IMR-90 (cell line): ENCODE measurements around the gene GNPTG. TPM values are rescaled to one million over a fixed set of nuclear protein-coding genes. Genes with fewer than 3 reads are reported as not detected.

Experiments
- ATAC-seq: fragments of 200-7000 bp; cut with Tn5 transposase; 2 replicates; pipeline ENCODE4 v1.9.1; 2020; ENCODE audit warnings: low read depth, mild to moderate bottlenecking, moderate library complexity
- BruUV-seq: library from RNA; stranded (reverse); fragments of 400-500 nt; replicated peaks from 2 replicates; lab custom pipeline; 2021; lab: Mats Ljungman, UMichigan
- CTCF ChIA-PET: fragments of 300-600 bp; formaldehyde crosslinking; extraction: SDS; loops from one replicate; lab custom pipeline; 2021; ENCODE audit warnings: antibody characterized with exemption; lab: Yijun Ruan, JAX
- POLR2A ChIA-PET: fragments of 300-600 bp; sonication (Branson Sonifier 250); formaldehyde crosslinking; loops from one replicate; lab custom pipeline; 2022; ENCODE audit warnings: antibody characterized with exemption; ENCODE audit not compliant: unreplicated experiment; lab: Charles Lee
- DNase-seq: peaks from one replicate; pipeline ENCODE4 v3.0.0; 2013
- H2AFZ ChIP-seq: replicated peaks from 2 replicates; pipeline ENCODE3; 2013; ENCODE audit warnings: low read length, mild to moderate bottlenecking; ENCODE audit not compliant: poor library complexity
- H2AK5ac ChIP-seq: 2 replicates; pipeline ENCODE4 v1.6.1; 2013; ENCODE audit warnings: low read depth, low read length, inconsistent platforms
- H2AK9ac ChIP-seq: replicated peaks from 2 replicates; pipeline ENCODE3; 2013; ENCODE audit warnings: mild to moderate bottlenecking, low read depth, low read length, moderate library complexity; ENCODE audit not compliant: poor library complexity
- H2BK120ac ChIP-seq: 2 replicates; pipeline ENCODE4 v1.6.1; 2013; ENCODE audit warnings: low read depth, low read length, inconsistent platforms
- H2BK15ac ChIP-seq: 3 replicates; pipeline ENCODE4 v1.6.1; 2013; ENCODE audit warnings: low read depth, low read length, inconsistent platforms
- H2BK20ac ChIP-seq: 2 replicates; pipeline ENCODE4 v1.6.1; 2013; ENCODE audit warnings: low read depth, mild to moderate bottlenecking, inconsistent platforms, low read length, moderate library complexity
- H2BK5ac ChIP-seq: 2 replicates; pipeline ENCODE4 v1.6.1; 2013; ENCODE audit warnings: mild to moderate bottlenecking, low read depth, low read length, inconsistent platforms; ENCODE audit not compliant: poor library complexity, severe bottlenecking
- H3K14ac ChIP-seq: replicated peaks from 2 replicates; pipeline ENCODE4 v1.6.1; 2013; ENCODE audit warnings: low read depth, low read length, inconsistent platforms
- H3K18ac ChIP-seq: 2 replicates; pipeline ENCODE4 v1.6.1; 2013; ENCODE audit warnings: low read depth, low read length, control low read depth
- H3K23ac ChIP-seq: 2 replicates; pipeline ENCODE4 v1.6.1; 2013; ENCODE audit warnings: low read depth, low read length, inconsistent platforms
- H3K27ac ChIP-seq: 2 replicates; pipeline ENCODE4 v1.5.1; 2013; ENCODE audit warnings: mild to moderate bottlenecking, control low read depth, low read length; ENCODE audit not compliant: insufficient read depth
- H3K27me3 ChIP-seq: 2 replicates; pipeline ENCODE4 v1.6.1; 2013; ENCODE audit warnings: low read length; ENCODE audit not compliant: control insufficient read depth, insufficient read depth
- H3K36me3 ChIP-seq: 2 replicates; pipeline ENCODE4 v1.6.1; 2013; ENCODE audit warnings: low read length, mixed read lengths; ENCODE audit not compliant: control insufficient read depth, insufficient read depth
- H3K4ac ChIP-seq: 2 replicates; pipeline ENCODE4 v1.6.1; 2013; ENCODE audit warnings: low read depth, low read length, inconsistent platforms
- H3K4me1 ChIP-seq: 2 replicates; pipeline ENCODE4 v1.6.1; 2013; ENCODE audit warnings: low read length, mixed read lengths; ENCODE audit not compliant: control insufficient read depth, insufficient read depth
- H3K4me2 ChIP-seq: 2 replicates; pipeline ENCODE4 v1.6.1; 2013; ENCODE audit warnings: low read depth, mild to moderate bottlenecking, control low read depth, low read length, moderate library complexity
- H3K4me3 ChIP-seq: 2 replicates; pipeline ENCODE4 v1.5.1; 2013; ENCODE audit warnings: low read depth, mild to moderate bottlenecking, control low read depth, low read length, moderate library complexity; ENCODE audit not compliant: insufficient read depth
- H3K56ac ChIP-seq: 2 replicates; pipeline ENCODE4 v1.6.1; 2013; ENCODE audit warnings: low read length, inconsistent platforms; ENCODE audit not compliant: insufficient read depth; ENCODE audit errors: extremely low read depth
- H3K79me1 ChIP-seq, 2 experiments: 2 replicates each; pipeline ENCODE4 v1.6.1; 2013; ENCODE audit warnings: low read length in 2 of 2, inconsistent platforms in 1 of 2, low read depth in 1 of 2
- H3K9ac ChIP-seq: 2 replicates; pipeline ENCODE4 v1.6.1; 2013; ENCODE audit warnings: low read depth, low read length, control low read depth
- H3K9me1 ChIP-seq: 2 replicates; pipeline ENCODE4 v1.6.1; 2013; ENCODE audit warnings: low read length, inconsistent platforms; ENCODE audit not compliant: insufficient read depth
- H3K9me3 ChIP-seq: 2 replicates; pipeline ENCODE4 v1.6.1; 2013; ENCODE audit warnings: low read length; ENCODE audit not compliant: control insufficient read depth, insufficient read depth
- H4K20me1 ChIP-seq: 2 replicates; pipeline ENCODE4 v1.6.1; 2013; ENCODE audit warnings: low read length, inconsistent platforms; ENCODE audit not compliant: insufficient read depth
- H4K5ac ChIP-seq: 2 replicates; pipeline ENCODE4 v1.6.1; 2013; ENCODE audit warnings: mild to moderate bottlenecking, low read depth, low read length, control low read depth
- H4K8ac ChIP-seq, 2 experiments: 2 replicates each; pipeline ENCODE4 v1.6.1; 2013; ENCODE audit warnings: low read depth in 2 of 2, low read length in 2 of 2, control low read depth in 1 of 2, inconsistent platforms in 1 of 2
- H4K91ac ChIP-seq: 2 replicates; pipeline ENCODE4 v1.6.1; 2013; ENCODE audit warnings: low read depth, low read length, inconsistent platforms; ENCODE audit not compliant: insufficient read depth
- BHLHE40 ChIP-seq: fragments of 150-350 bp; IDR thresholded peaks from 2 replicates; pipeline ENCODE4 v1.6.1; 2016; ENCODE audit warnings: mild to moderate bottlenecking, low read depth, low read length
- CEBPB ChIP-seq: IDR thresholded peaks from 2 replicates; pipeline ENCODE4 v1.6.1; 2012; ENCODE audit warnings: low read depth, low read length, improper control_type of control experiment
- CHD1 ChIP-seq: IDR thresholded peaks from 2 replicates; pipeline ENCODE4 v1.6.1; 2012; ENCODE audit warnings: low read depth, low read length, improper control_type of control experiment
- FOS ChIP-seq: fragments of 150-350 bp; IDR thresholded peaks from 2 replicates; pipeline ENCODE4 v1.6.1; 2016; ENCODE audit warnings: low read depth, low read length
- MAFK ChIP-seq: IDR thresholded peaks from 2 replicates; pipeline ENCODE4 v1.6.1; 2012; ENCODE audit warnings: low read depth, low read length, improper control_type of control experiment
- MAZ ChIP-seq: IDR thresholded peaks from 2 replicates; pipeline ENCODE4 v1.6.1; 2012; ENCODE audit warnings: low read depth, mild to moderate bottlenecking, low read length, improper control_type of control experiment, moderate library complexity, borderline replicate concordance
- MXI1 ChIP-seq: IDR thresholded peaks from 2 replicates; pipeline ENCODE4 v1.6.1; 2012; ENCODE audit warnings: low read depth, mild to moderate bottlenecking, low read length, moderate library complexity, borderline replicate concordance
- NFE2L2 ChIP-seq: fragments of 150-350 bp; IDR thresholded peaks from 2 replicates; pipeline ENCODE4 v1.6.1; 2016; ENCODE audit warnings: low read depth, mild to moderate bottlenecking, low read length
- POLR2A ChIP-seq: IDR thresholded peaks from 2 replicates; pipeline ENCODE4 v1.6.1; 2012; ENCODE audit warnings: mild to moderate bottlenecking, low read depth, low read length
- RAD21 ChIP-seq: IDR thresholded peaks from 2 replicates; pipeline ENCODE4 v1.6.1; 2012; ENCODE audit warnings: low read length, improper control_type of control experiment
- RCOR1 ChIP-seq: IDR thresholded peaks from 2 replicates; pipeline ENCODE4 v1.6.1; 2012; ENCODE audit warnings: mild to moderate bottlenecking, low read length, improper control_type of control experiment; ENCODE audit not compliant: insufficient replicate concordance
- RFX5 ChIP-seq: IDR thresholded peaks from 2 replicates; pipeline ENCODE4 v1.8.0; 2012; ENCODE audit warnings: low read depth, mild to moderate bottlenecking, low read length, moderate library complexity
- SMC3 ChIP-seq: fragments of 150-350 bp; IDR thresholded peaks from 2 replicates; pipeline ENCODE4 v1.6.1; 2016; ENCODE audit warnings: low read depth, mild to moderate bottlenecking, antibody characterized with exemption, low read length, moderate library complexity
- WGBS, 2 experiments: methylation state at CpG; one replicate each; pipeline versions ENCODE4 v1.1.5 to v1.1.7; 2013; ENCODE audit warnings: missing lambda C conversion rate in 2 of 2; ENCODE audit not compliant: insufficient read length in 1 of 2; ENCODE audit errors: extremely low coverage in 2 of 2; 5-methylcytosine and 5-hydroxymethylcytosine counted together
- dilution Hi-C: fragments of 300-500 bp; cut with HindIII; formaldehyde crosslinking; loops from one replicate; pipeline ENCODE4 v1.14.3; 2018; ENCODE audit warnings: low sequenced_read_pairs; ENCODE audit not compliant: unreplicated experiment
- in situ Hi-C: fragments of 300-500 bp; cut with MboI; formaldehyde crosslinking; loops from 3 replicates; pipeline ENCODE4 v1.14.3; 2019; ENCODE audit warnings: low sequenced_read_pairs, inconsistent platforms, mixed read lengths
- intact Hi-C: fragments of 100-400 bp; cut with micrococcal nuclease; formaldehyde crosslinking; loops from 2 replicates; pipeline ENCODE4 v1.10.0; 2022
- polyA plus RNA-seq, 3 experiments: library from polyadenylated mRNA; depleted of rRNA; stranded (reverse); fragments of >200 nt; gene quantifications; 2 replicates each; pipeline ENCODE4 v1.2.3, GENCODE V29; 2012; ENCODE audit warnings: low replicate concordance in 1 of 3
- total RNA-seq: library from RNA; depleted of rRNA; stranded (reverse); fragments of >200 nt; gene quantifications from 2 replicates; pipeline ENCODE4 v1.2.3, GENCODE V29; 2012
- TF ChIP-seq, protein P1 (sequence below): fragments of 150-350 bp; IDR thresholded peaks from 2 replicates; pipeline ENCODE4 v1.6.1; 2017; ENCODE audit warnings: mild to moderate bottlenecking, antibody characterized with exemption, low read length, low read depth
- TF ChIP-seq, protein P2 (sequence below): conservative IDR thresholded peaks from 2 replicates; pipeline ENCODE4 v1.5.1; 2012; ENCODE audit warnings: mild to moderate bottlenecking, low read depth, low read length, improper control_type of control experiment
- TF ChIP-seq, protein P3 (sequence below): fragments of 150-350 bp; IDR thresholded peaks from 2 replicates; pipeline ENCODE4 v1.6.1; 2016; ENCODE audit warnings: low read depth, mild to moderate bottlenecking, low read length, moderate library complexity, borderline replicate concordance

The GNPTG gene
- total and polyA plus RNA-seq, 2 of the 4 experiments (the other 2 are of a cell fraction) = 14.9 to 70.8 TPM

DNA sequence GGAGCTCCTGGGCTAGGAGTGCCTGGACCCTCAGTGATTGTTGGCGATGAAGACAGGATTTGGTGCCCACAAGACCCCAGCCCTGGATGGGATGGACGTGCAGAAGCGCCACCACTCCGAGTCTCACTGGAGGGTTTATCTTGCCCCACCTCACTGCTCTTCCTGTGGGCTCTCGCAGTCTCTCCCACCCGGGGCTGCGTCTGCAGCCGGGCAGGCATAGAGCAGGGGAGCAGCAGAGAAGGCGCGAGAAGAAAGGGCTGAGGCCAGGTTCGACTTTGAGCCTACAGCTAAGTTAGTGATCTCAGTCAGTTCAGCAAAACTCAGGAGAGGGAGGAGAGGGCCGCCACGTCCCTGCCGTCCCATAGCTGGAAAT, 35.7 kb upstream of the GNPTG start:
- no peak overlapping the region for H4K8ac ChIP-seq
- no peak overlapping the region for H3K4me2 ChIP-seq
- H3K9me1 ChIP-seq = peaks cover 6% of the 10 kb centered on the region
- H4K20me1 ChIP-seq = peaks cover 91% of the 10 kb centered on the region
- no peak overlapping the region for H2AK5ac ChIP-seq
- no peak overlapping the region for H3K9ac ChIP-seq
- no peak overlapping the region for H4K91ac ChIP-seq
- no peak overlapping the region for H2BK20ac ChIP-seq
- TF ChIP-seq, protein P1, sequence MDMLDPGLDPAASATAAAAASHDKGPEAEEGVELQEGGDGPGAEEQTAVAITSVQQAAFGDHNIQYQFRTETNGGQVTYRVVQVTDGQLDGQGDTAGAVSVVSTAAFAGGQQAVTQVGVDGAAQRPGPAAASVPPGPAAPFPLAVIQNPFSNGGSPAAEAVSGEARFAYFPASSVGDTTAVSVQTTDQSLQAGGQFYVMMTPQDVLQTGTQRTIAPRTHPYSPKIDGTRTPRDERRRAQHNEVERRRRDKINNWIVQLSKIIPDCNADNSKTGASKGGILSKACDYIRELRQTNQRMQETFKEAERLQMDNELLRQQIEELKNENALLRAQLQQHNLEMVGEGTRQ = no peak
- TF ChIP-seq, protein P2, sequence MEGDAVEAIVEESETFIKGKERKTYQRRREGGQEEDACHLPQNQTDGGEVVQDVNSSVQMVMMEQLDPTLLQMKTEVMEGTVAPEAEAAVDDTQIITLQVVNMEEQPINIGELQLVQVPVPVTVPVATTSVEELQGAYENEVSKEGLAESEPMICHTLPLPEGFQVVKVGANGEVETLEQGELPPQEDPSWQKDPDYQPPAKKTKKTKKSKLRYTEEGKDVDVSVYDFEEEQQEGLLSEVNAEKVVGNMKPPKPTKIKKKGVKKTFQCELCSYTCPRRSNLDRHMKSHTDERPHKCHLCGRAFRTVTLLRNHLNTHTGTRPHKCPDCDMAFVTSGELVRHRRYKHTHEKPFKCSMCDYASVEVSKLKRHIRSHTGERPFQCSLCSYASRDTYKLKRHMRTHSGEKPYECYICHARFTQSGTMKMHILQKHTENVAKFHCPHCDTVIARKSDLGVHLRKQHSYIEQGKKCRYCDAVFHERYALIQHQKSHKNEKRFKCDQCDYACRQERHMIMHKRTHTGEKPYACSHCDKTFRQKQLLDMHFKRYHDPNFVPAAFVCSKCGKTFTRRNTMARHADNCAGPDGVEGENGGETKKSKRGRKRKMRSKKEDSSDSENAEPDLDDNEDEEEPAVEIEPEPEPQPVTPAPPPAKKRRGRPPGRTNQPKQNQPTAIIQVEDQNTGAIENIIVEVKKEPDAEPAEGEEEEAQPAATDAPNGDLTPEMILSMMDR = no peak
- TF ChIP-seq, protein P3, sequence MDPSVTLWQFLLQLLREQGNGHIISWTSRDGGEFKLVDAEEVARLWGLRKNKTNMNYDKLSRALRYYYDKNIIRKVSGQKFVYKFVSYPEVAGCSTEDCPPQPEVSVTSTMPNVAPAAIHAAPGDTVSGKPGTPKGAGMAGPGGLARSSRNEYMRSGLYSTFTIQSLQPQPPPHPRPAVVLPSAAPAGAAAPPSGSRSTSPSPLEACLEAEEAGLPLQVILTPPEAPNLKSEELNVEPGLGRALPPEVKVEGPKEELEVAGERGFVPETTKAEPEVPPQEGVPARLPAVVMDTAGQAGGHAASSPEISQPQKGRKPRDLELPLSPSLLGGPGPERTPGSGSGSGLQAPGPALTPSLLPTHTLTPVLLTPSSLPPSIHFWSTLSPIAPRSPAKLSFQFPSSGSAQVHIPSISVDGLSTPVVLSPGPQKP = no peak
- TF ChIP-seq POLR2A (no peak), MAFK (no peak), FOS (no peak), NFE2L2 (no peak), CEBPB (no peak), BHLHE40 (no peak), SMC3 (no peak), RAD21 (no peak), MAZ (no peak), RFX5 (no peak), MXI1 (no peak), RCOR1 (no peak), CHD1 (no peak)
- no peak overlapping the region for H3K18ac ChIP-seq
- no peak overlapping the region for H3K56ac ChIP-seq
- ChIA-PET CTCF (no interaction called here), POLR2A (no interaction called here)
- H2BK120ac ChIP-seq = no peak overlapping the region
- dilution Hi-C loops (no loop called here), intact Hi-C loops (no loop called here), in situ Hi-C loops (no loop called here)
- no peaks in the 10 kb centered on the region for H3K9me3 ChIP-seq
- H2BK5ac ChIP-seq = no peak overlapping the region
- H3K4me3 ChIP-seq = no peak overlapping the region
- 94% methylated on average over 6 of the region's 14 CpGs; no CpG with 5 or more reads in 1 of the 2 experiments for WGBS, 2 experiments
- no peak overlapping the region for H3K27ac ChIP-seq
- H3K23ac ChIP-seq = no peak overlapping the region
- DNase-seq (no peak), ATAC-seq (no peak)
- no peak overlapping the region for H3K4ac ChIP-seq
- H3K14ac ChIP-seq = no peak overlapping the region
- H2AFZ ChIP-seq = peak overlapping the region; percentile 8
- H3K27me3 ChIP-seq = no peaks in the 10 kb centered on the region
- H2AK9ac ChIP-seq = no peak overlapping the region
- peaks cover 79% of the 10 kb centered on the region for H3K36me3 ChIP-seq
- peaks cover 15% of the 10 kb centered on the region for H3K4me1 ChIP-seq
- H4K5ac ChIP-seq = no peak overlapping the region
- BruUV-seq = no TSS peak
- H2BK15ac ChIP-seq = no peak overlapping the region
- peaks cover 10 to 47% of the 10 kb centered on the region in 2 experiments for H3K79me1 ChIP-seq
